ENCODE measurements around the gene RPS17. TPM values are rescaled to one million over a fixed set of nuclear protein-coding genes. Genes with fewer than 3 reads are reported as not detected.

RPS17 gene
- 2,617 and 3,477 TPM in 2 replicates for total RNA-seq (2012; rRNA removed)
- polyA plus RNA-seq (2012; rRNA removed): 4,201 and 5,358 TPM in 2 replicates
- polyA plus RNA-seq (2012; cell fraction: cytosol; rRNA removed): 3,823 and 3,949 TPM in 2 replicates
- polyA plus RNA-seq (2012; cell fraction: nucleus; rRNA removed; ENCODE audit: low replicate concordance): 543 and 2,209 TPM in 2 replicates
- percentile 99 among the genes with signal in this experiment for Bru-seq, nascent RNA
- percentile 91 among the genes with signal in this experiment for BruChase-seq, experiment 1, labeled RNA remaining after a 6-hour chase
- percentile 94 among the genes with signal in this experiment for BruChase-seq, experiment 2, labeled RNA remaining after a 2-hour chase
- long read RNA-seq, transcript RPS17-210 (5 exons, 488 nt): major isoform, 321 of 324 reads
- long read RNA-seq, partial matches to known transcripts: 0 of 324 reads
- long read RNA-seq, other reads (novel, unspliced or antisense): 2 of 324 reads

DNA sequence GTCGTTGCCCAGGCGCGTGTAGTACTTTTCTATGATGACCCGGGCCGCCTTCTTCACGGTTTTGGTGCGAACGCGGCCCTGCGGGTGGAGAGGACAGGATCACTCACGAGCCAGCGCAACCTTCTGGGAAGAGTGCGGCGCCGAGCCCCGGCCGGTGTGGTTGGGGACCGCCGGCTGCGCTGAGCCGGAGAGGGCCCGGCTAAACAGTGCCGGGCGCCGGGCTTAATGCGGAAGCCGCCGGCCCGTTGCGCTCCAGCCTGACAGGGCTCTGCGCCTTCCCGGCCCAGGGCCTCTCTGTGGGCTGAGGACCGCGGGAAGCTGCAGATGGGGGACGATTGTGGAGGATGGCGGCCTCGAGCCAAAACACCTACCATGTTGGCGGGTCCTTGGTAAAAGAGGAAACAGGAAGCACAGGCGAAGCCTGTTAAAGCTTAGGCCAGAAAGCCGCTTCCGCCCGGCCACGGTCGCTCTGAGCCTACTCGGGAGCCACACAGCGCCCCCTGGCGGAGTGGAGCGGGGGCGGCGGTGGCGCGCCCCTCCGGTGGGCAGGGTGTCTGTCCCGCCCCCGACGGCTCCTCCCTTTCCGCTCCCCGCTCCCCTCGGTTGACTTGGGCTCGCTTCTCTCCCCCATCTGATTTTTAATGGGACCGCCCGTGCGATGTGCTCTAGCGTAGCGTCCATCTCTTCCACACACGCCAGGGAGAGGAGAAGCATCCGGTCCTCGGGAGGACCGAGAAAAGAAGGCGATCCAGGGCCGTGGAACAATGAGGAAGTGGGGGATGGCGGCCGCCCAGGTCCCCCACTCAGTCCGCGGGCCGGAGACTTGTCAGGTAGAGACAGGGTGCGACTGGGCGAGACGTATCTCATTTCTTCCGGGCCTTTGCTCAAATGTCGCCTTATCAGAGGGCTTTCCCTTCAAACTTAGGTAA is at the start of gene RPS17:
Gene RPS17 (minus strand): TSS at position 403 of the 929 bp plus-strand sequence. CDS start 29 bp downstream, at position 374.
- ChIA-PET POLR2A (ENCODE audit: unreplicated experiment) (interaction anchor here (0.6 kb wide), 2 partner anchors 35 to 456 kb away, joined by 3 read pairs; no protein-coding TSS in a partner anchor), CTCF (interaction anchor here (1.2 to 1.9 kb wide), 2 partner anchors 10 to 16 kb away, joined by 3 to 6 read pairs; no protein-coding TSS in a partner anchor)
- ATAC-seq (ENCODE audit: low read depth) (peak; percentile 95), DNase-seq (peak; percentile 93)
- Histone ChIP-seq H3K4me2 (ENCODE audit: low read depth, low read length) (peak within 1 kb of the TSS; percentile 93), H3K79me1 (ENCODE audit: low read depth in 1 of 2, low read length in 2 of 2) (peaks cover 35 to 51% of the 10 kb centered on the region in 2 experiments), H2BK5ac (ENCODE audit: low read depth, low read length, poor library complexity, severe bottlenecking) (peak within 1 kb of the TSS; percentile 83), H3K4me1 (ENCODE audit: control insufficient read depth, insufficient read depth, low read length) (peaks cover 6% of the 10 kb centered on the region), H3K9ac (ENCODE audit: low read depth, low read length) (peak within 1 kb of the TSS; percentile 98), H3K14ac (replicated peaks; ENCODE audit: low read depth, low read length) (peak within 1 kb of the TSS; percentile 90), H2AK5ac (ENCODE audit: low read depth, low read length) (peak within 1 kb of the TSS; percentile 88), H2AK9ac (replicated peaks; ENCODE audit: low read depth, low read length, poor library complexity) (peak within 1 kb of the TSS; percentile 68), H3K27ac (ENCODE audit: insufficient read depth, low read length) (peak within 1 kb of the TSS; percentile 89), H3K18ac (ENCODE audit: low read depth, low read length) (peak within 1 kb of the TSS; percentile 62), H4K20me1 (ENCODE audit: insufficient read depth, low read length) (peaks cover 50% of the 10 kb centered on the region), H4K5ac (ENCODE audit: low read depth, low read length) (peak within 1 kb of the TSS; percentile 63), H4K91ac (ENCODE audit: insufficient read depth, low read depth, low read length) (peak within 1 kb of the TSS; percentile 84), H3K9me3 (ENCODE audit: control insufficient read depth, insufficient read depth, low read length) (no peaks in the 10 kb centered on the region), H2BK20ac (ENCODE audit: low read depth, low read length) (no peak within 1 kb of the TSS), H4K8ac (ENCODE audit: low read depth in 2 of 2, low read length in 2 of 2) (peak within 1 kb of the TSS; percentile 88 to 93), H2BK15ac (ENCODE audit: low read depth, low read length) (no peak within 1 kb of the TSS; the same call in 2 of the 3 replicates), H3K36me3 (ENCODE audit: control insufficient read depth, insufficient read depth, low read length) (peaks cover 35% of the 10 kb centered on the region), H3K27me3 (ENCODE audit: control insufficient read depth, insufficient read depth, low read length) (no peaks in the 10 kb centered on the region), H3K4ac (ENCODE audit: low read depth, low read length) (peak within 1 kb of the TSS; percentile 93), H3K4me3 (ENCODE audit: insufficient read depth, low read depth, low read length) (peak within 1 kb of the TSS; percentile 99), H3K23ac (ENCODE audit: low read depth, low read length) (peak within 1 kb of the TSS; percentile 79), H3K56ac (ENCODE audit: extremely low read depth, insufficient read depth, low read length) (peak within 1 kb of the TSS; percentile 93), H2BK120ac (ENCODE audit: low read depth, low read length) (peak within 1 kb of the TSS; percentile 26), H2AFZ (replicated peaks; ENCODE audit: low read length, poor library complexity) (peak within 1 kb of the TSS; percentile 95), H3K9me1 (ENCODE audit: insufficient read depth, low read length) (no peaks in the 10 kb centered on the region)
- 0% methylated on average over 39 of the region's 81 CpGs; no CpG with 5 or more reads in 1 of the 2 experiments for WGBS, 2 experiments (ENCODE audit: extremely low coverage in 2 of 2, insufficient read length in 1 of 2)
- dilution Hi-C loops (cut with HindIII; ENCODE audit: low sequenced_read_pairs, unreplicated experiment): no loop called here
- in situ Hi-C loops (cut with MboI; ENCODE audit: low sequenced_read_pairs): no loop called here
- BruUV-seq (replicated peaks): TSS peak; percentile 74
- intact Hi-C loops (cut with micrococcal nuclease): loop anchor here (1.0 to 10.0 kb wide), 4 partner anchors 107 to 460 kb away; partner anchors contain the start of genes AP3B2 and CPEB1
- TF ChIP-seq MAFK (IDR thresholded peaks at IDR 0.05; ENCODE audit: low read depth, low read length): no peak
- peak; percentile 74; the same call in 1 of the 2 replicates for TF ChIP-seq CHD1 (IDR thresholded peaks at IDR 0.05; ENCODE audit: low read depth, low read length)
- peak; percentile 98 for TF ChIP-seq MAZ (IDR thresholded peaks at IDR 0.05; ENCODE audit: borderline replicate concordance, low read depth, low read length)
- peak; percentile 99 for TF ChIP-seq POLR2A (IDR thresholded peaks at IDR 0.05; ENCODE audit: low read depth, low read length)
- TF ChIP-seq, protein P1, sequence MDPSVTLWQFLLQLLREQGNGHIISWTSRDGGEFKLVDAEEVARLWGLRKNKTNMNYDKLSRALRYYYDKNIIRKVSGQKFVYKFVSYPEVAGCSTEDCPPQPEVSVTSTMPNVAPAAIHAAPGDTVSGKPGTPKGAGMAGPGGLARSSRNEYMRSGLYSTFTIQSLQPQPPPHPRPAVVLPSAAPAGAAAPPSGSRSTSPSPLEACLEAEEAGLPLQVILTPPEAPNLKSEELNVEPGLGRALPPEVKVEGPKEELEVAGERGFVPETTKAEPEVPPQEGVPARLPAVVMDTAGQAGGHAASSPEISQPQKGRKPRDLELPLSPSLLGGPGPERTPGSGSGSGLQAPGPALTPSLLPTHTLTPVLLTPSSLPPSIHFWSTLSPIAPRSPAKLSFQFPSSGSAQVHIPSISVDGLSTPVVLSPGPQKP (IDR thresholded peaks at IDR 0.05; ENCODE audit: borderline replicate concordance, low read depth, low read length): no peak
- no peak for TF ChIP-seq RCOR1 (IDR thresholded peaks at IDR 0.05; ENCODE audit: insufficient replicate concordance, low read length)
- TF ChIP-seq, protein P2, sequence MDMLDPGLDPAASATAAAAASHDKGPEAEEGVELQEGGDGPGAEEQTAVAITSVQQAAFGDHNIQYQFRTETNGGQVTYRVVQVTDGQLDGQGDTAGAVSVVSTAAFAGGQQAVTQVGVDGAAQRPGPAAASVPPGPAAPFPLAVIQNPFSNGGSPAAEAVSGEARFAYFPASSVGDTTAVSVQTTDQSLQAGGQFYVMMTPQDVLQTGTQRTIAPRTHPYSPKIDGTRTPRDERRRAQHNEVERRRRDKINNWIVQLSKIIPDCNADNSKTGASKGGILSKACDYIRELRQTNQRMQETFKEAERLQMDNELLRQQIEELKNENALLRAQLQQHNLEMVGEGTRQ (IDR thresholded peaks at IDR 0.05; ENCODE audit: low read depth, low read length): no peak
- no peak for TF ChIP-seq FOS (IDR thresholded peaks at IDR 0.05; ENCODE audit: low read depth, low read length)
- no peak for TF ChIP-seq NFE2L2 (IDR thresholded peaks at IDR 0.05; ENCODE audit: low read depth, low read length)
- peak; percentile 40; the same call in 1 of the 2 replicates for TF ChIP-seq MXI1 (IDR thresholded peaks at IDR 0.05; ENCODE audit: borderline replicate concordance, low read depth, low read length)
- peak; percentile 58 for TF ChIP-seq SMC3 (IDR thresholded peaks at IDR 0.05; ENCODE audit: low read depth, low read length)
- peak; percentile 43 for TF ChIP-seq RAD21 (IDR thresholded peaks at IDR 0.05; ENCODE audit: low read length)
- peak; percentile 95 for TF ChIP-seq BHLHE40 (IDR thresholded peaks at IDR 0.05; ENCODE audit: low read depth, low read length)

All from IMR-90 (cell line).